Adipocyte (in vitro differentiated cells): Measurements from ENCODE around the gene PHKA2.

Source experiments
- DNase-seq: peaks from one replicate; pipeline ENCODE4 v3.0.0-alpha.2; 2015; ENCODE audit warnings: low read depth
- H3K27me3 ChIP-seq: replicated peaks from 2 replicates; pipeline ENCODE4 v1.7.0; 2013; ENCODE audit warnings: mild to moderate bottlenecking, low read length, moderate library complexity; ENCODE audit not compliant: control insufficient read depth, insufficient read depth
- H3K36me3 ChIP-seq: 2 replicates; pipeline ENCODE4 v1.7.0; 2013; ENCODE audit warnings: low read length, mild to moderate bottlenecking, moderate library complexity; ENCODE audit not compliant: control insufficient read depth, insufficient read depth, severe bottlenecking
- H3K4me1 ChIP-seq: 2 replicates; pipeline ENCODE4 v1.7.0; 2013; ENCODE audit warnings: mild to moderate bottlenecking, low read length, moderate library complexity; ENCODE audit not compliant: control insufficient read depth, insufficient read depth
- H3K4me3 ChIP-seq: 2 replicates; pipeline ENCODE4 v1.7.0; 2013; ENCODE audit warnings: mild to moderate bottlenecking, low read length, moderate library complexity
- H3K9ac ChIP-seq: 2 replicates; pipeline ENCODE4 v1.7.0; 2013; ENCODE audit warnings: mild to moderate bottlenecking, low read length, moderate library complexity
- H3K9me3 ChIP-seq: 2 replicates; pipeline ENCODE4 v1.7.0; 2013; ENCODE audit warnings: mild to moderate bottlenecking, low read length, moderate library complexity; ENCODE audit not compliant: control insufficient read depth

Gene PHKA2

GRCh38 chrX:18889346-18890048, 94.4 kb downstream of the PHKA2 start:
- peaks cover 8% of the 10 kb centered on the region for H3K36me3 ChIP-seq
- H3K4me3 ChIP-seq, result no peak overlapping the region
- H3K9me3 ChIP-seq, result no peaks in the 10 kb centered on the region
- no peak overlapping the region for H3K9ac ChIP-seq
- peaks cover 12% of the 10 kb centered on the region for H3K27me3 ChIP-seq
- peaks cover 6% of the 10 kb centered on the region for H3K4me1 ChIP-seq
- no peak for DNase-seq

GRCh38 chrX:18888281-18888680, 95.6 kb downstream of the PHKA2 start:
- peaks cover 17% of the 10 kb centered on the region for H3K27me3 ChIP-seq
- DNase-seq, result no peak
- no peak overlapping the region for H3K9ac ChIP-seq
- peaks cover 6% of the 10 kb centered on the region for H3K4me1 ChIP-seq
- no peak overlapping the region for H3K4me3 ChIP-seq
- no peaks in the 10 kb centered on the region for H3K9me3 ChIP-seq
- peaks cover under 1% of the 10 kb centered on the region for H3K36me3 ChIP-seq

- no peak overlapping the region for H3K4me3 ChIP-seq
- DNase-seq, result no peak
- H3K9me3 ChIP-seq, result no peaks in the 10 kb centered on the region
- no peak overlapping the region for H3K9ac ChIP-seq
- no peaks in the 10 kb centered on the region for H3K36me3 ChIP-seq
- H3K4me1 ChIP-seq, result peaks cover 6% of the 10 kb centered on the region
- H3K27me3 ChIP-seq, result peaks cover 17% of the 10 kb centered on the region
Measured at GRCh38 chrX:18887825-18888212, 96.1 kb downstream of the PHKA2 start.

- no peak for DNase-seq
- Histone ChIP-seq H3K36me3 (no peaks in the 10 kb centered on the region), H3K9ac (peak overlapping the region; percentile 78), H3K27me3 (peaks cover 17% of the 10 kb centered on the region), H3K9me3 (peaks cover 4% of the 10 kb centered on the region), H3K4me1 (peaks cover 6% of the 10 kb centered on the region), H3K4me3 (peak overlapping the region; percentile 75)
Measured at GRCh38 chrX:18887177-18887824, 96.6 kb downstream of the PHKA2 start.

- peaks cover 4% of the 10 kb centered on the region for H3K9me3 ChIP-seq
- H3K4me3 ChIP-seq, result peak overlapping the region; percentile 75
- peaks cover 6% of the 10 kb centered on the region for H3K4me1 ChIP-seq
- H3K36me3 ChIP-seq, result no peaks in the 10 kb centered on the region
- peak; percentile 27 for DNase-seq
- peak overlapping the region; percentile 78 for H3K9ac ChIP-seq
- peaks cover 17% of the 10 kb centered on the region for H3K27me3 ChIP-seq
Measured at GRCh38 chrX:18886344-18887161, 97.4 kb downstream of the PHKA2 start.

GRCh38 chrX:18886005-18886343, 97.9 kb downstream of the PHKA2 start:
- peak overlapping the region; percentile 78 for H3K9ac ChIP-seq
- peaks cover 6% of the 10 kb centered on the region for H3K4me1 ChIP-seq
- no peaks in the 10 kb centered on the region for H3K36me3 ChIP-seq
- no peak for DNase-seq
- H3K9me3 ChIP-seq, result peaks cover 4% of the 10 kb centered on the region
- peak overlapping the region; percentile 75 for H3K4me3 ChIP-seq
- peaks cover 17% of the 10 kb centered on the region for H3K27me3 ChIP-seq

GRCh38 chrX:18885328-18886004, 98.4 kb downstream of the PHKA2 start:
- Histone ChIP-seq H3K9me3 (peaks cover 4% of the 10 kb centered on the region), H3K9ac (peak overlapping the region; percentile 78), H3K36me3 (no peaks in the 10 kb centered on the region), H3K4me3 (peak overlapping the region; percentile 75), H3K4me1 (peaks cover 6% of the 10 kb centered on the region), H3K27me3 (peaks cover 17% of the 10 kb centered on the region)
- peak; percentile 25 for DNase-seq

- Histone ChIP-seq H3K36me3 (no peaks in the 10 kb centered on the region), H3K4me3 (no peak overlapping the region), H3K9me3 (peaks cover 4% of the 10 kb centered on the region), H3K4me1 (peaks cover 6% of the 10 kb centered on the region), H3K27me3 (peaks cover 17% of the 10 kb centered on the region), H3K9ac (no peak overlapping the region)
- DNase-seq, result no peak
Measured at GRCh38 chrX:18884916-18885315, 99.0 kb downstream of the PHKA2 start.

GRCh38 chrX:18883961-18884765, 99.8 kb downstream of the PHKA2 start:
- H3K4me1 ChIP-seq, result peaks cover 6% of the 10 kb centered on the region
- no peak for DNase-seq
- H3K4me3 ChIP-seq, result no peak overlapping the region
- H3K27me3 ChIP-seq, result peaks cover 20% of the 10 kb centered on the region
- H3K9ac ChIP-seq, result no peak overlapping the region
- H3K9me3 ChIP-seq, result peaks cover 4% of the 10 kb centered on the region
- H3K36me3 ChIP-seq, result no peaks in the 10 kb centered on the region

GRCh38 chrX:18883234-18883960, 100.5 kb downstream of the PHKA2 start:
- no peak overlapping the region for H3K4me3 ChIP-seq
- peaks cover 6% of the 10 kb centered on the region for H3K4me1 ChIP-seq
- H3K27me3 ChIP-seq, result peaks cover 23% of the 10 kb centered on the region
- H3K9me3 ChIP-seq, result peaks cover 4% of the 10 kb centered on the region
- no peak overlapping the region for H3K9ac ChIP-seq
- no peaks in the 10 kb centered on the region for H3K36me3 ChIP-seq
- no peak for DNase-seq
